ENCODE data around the gene EDDM3A. TPM values are rescaled to one million over a fixed set of nuclear protein-coding genes. Genes with fewer than 3 reads are reported as not detected.
"Not testable (repeated sequence)": the region's sequence is repeated elsewhere in the genome, so short reads cannot be mapped to it uniquely, and the experiment has no call there.

Gene EDDM3A
- total and polyA plus RNA-seq, 9 donors: not detected

DNA sequence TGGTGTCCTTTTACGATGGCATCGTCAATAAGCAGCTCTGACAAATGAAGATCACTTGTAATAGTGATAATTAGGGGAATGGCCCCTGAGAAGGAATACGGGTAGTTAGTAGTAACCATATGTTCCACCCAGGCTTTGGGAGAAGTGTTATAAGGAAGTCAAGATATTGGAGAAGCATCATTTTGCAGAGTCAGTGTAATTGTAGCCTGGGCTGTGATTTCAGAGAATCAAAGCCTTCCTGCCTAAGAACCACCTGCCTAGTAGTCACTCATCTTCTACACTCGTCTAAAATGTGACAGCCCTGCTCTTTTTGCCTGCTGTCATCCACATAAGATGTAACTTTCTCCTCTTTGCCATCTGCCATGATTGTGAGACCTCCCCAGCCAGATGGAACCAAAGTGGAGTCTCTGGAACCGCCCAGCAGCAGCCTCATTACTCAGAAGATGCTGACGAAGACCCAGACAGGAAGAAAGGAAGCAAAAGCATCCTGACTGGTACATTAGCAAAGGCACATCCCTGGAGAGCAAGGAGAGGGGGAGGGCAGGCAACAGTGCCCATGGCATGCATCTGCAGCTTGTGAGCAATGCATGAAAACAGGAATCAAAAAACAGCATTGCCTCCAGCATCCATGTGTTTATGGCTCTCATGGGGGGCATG is 12.6 kb upstream of the EDDM3A start:
- WGBS (ENCODE audit: insufficient coverage): 56% methylated on average over 4 of the region's 6 CpGs
- DNase-seq: peak; percentile 16
- no peaks in the 10 kb centered on the region for H3K9me3 ChIP-seq (replicated peaks; ENCODE audit: control insufficient read depth, low read depth, low read length)
- H3K4me1 ChIP-seq (ENCODE audit: control insufficient read depth, insufficient read depth, low read length): no peaks in the 10 kb centered on the region
- H3K27me3 ChIP-seq (ENCODE audit: control insufficient read depth, insufficient read depth, low read length): no peaks in the 10 kb centered on the region
- H3K27ac ChIP-seq (ENCODE audit: low read length): no peak overlapping the region
- no peak overlapping the region for H3K4me3 ChIP-seq (ENCODE audit: low read length)
- no peaks in the 10 kb centered on the region for H3K36me3 ChIP-seq (ENCODE audit: control insufficient read depth, insufficient read depth, low read length)

DNA sequence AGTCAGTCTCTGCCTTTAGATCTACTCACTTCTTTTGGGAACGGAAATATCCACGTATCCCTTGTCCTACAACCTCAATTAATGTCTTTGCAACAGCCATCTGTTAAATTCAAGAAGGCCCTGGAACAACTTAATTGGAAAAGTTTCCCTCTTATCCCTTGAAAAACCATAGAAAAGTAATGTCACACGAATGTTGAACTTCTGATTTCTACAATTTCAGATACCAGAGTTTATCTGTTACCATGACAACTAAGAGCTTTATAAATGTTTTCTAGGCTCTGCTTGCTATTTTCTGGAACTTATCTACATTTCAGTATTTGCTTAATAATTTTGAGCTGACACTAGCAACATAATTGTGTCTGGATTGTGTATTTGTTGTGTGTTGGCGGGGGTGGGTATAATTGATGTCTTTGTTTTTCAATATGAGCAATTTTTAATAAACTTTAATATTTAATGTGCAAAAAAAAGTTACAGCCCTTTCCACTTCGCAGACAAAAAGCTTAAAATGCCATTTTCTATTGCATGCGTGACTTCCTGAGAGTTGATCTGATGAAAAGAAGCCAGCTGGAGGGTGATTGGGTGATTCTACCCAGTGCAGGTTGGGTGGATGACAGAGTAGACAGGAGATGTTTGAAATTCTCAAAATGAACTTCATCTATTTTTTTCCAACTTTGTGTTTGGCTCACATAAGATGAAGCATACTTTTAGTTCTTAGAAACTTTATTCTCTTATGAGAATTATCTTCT is 11.8 kb upstream of the EDDM3A start:
- no peaks in the 10 kb centered on the region for H3K27me3 ChIP-seq (ENCODE audit: control insufficient read depth, insufficient read depth, low read length)
- H3K4me3 ChIP-seq (ENCODE audit: low read length): no peak overlapping the region
- no peaks in the 10 kb centered on the region for H3K9me3 ChIP-seq (replicated peaks; ENCODE audit: control insufficient read depth, low read depth, low read length)
- DNase-seq: peak; percentile 19
- 18% methylated on average over 2 of the region's 6 CpGs for WGBS (ENCODE audit: insufficient coverage)
- H3K27ac ChIP-seq (ENCODE audit: low read length): no peak overlapping the region
- no peaks in the 10 kb centered on the region for H3K4me1 ChIP-seq (ENCODE audit: control insufficient read depth, insufficient read depth, low read length)
- no peaks in the 10 kb centered on the region for H3K36me3 ChIP-seq (ENCODE audit: control insufficient read depth, insufficient read depth, low read length)

GRCh38 chr14:20734430-20734806 is 11.3 kb upstream of the EDDM3A start:
- Histone ChIP-seq H3K4me1 (ENCODE audit: control insufficient read depth, insufficient read depth, low read length) (no peaks in the 10 kb centered on the region), H3K27me3 (ENCODE audit: control insufficient read depth, insufficient read depth, low read length) (no peaks in the 10 kb centered on the region)
- WGBS (ENCODE audit: insufficient coverage): 64% methylated on average over 1 of the region's 4 CpGs

GRCh38 chr14:20738292-20738691 is 7.4 kb upstream of the EDDM3A start:
- H3K27ac ChIP-seq (ENCODE audit: low read length); H3K4me3 ChIP-seq (ENCODE audit: low read length); H3K9me3 ChIP-seq (replicated peaks; ENCODE audit: control insufficient read depth, low read depth, low read length); H3K27me3 ChIP-seq (ENCODE audit: control insufficient read depth, insufficient read depth, low read length); H3K36me3 ChIP-seq (ENCODE audit: control insufficient read depth, insufficient read depth, low read length); DNase-seq; H3K4me1 ChIP-seq (ENCODE audit: control insufficient read depth, insufficient read depth, low read length): not testable (repeated sequence)
- no CpG with 5 or more reads among the region's 7 CpGs for WGBS (ENCODE audit: insufficient coverage)

More at GRCh38 chr14:20734430-20734806, 11.3 kb upstream of the EDDM3A start:
- Histone ChIP-seq H3K36me3 (ENCODE audit: control insufficient read depth, insufficient read depth, low read length) (no peaks in the 10 kb centered on the region), H3K27ac (ENCODE audit: low read length) (no peak overlapping the region), H3K9me3 (replicated peaks; ENCODE audit: control insufficient read depth, low read depth, low read length) (no peaks in the 10 kb centered on the region), H3K4me3 (ENCODE audit: low read length) (no peak overlapping the region)
- DNase-seq: no peak

GRCh38 chr14:20742132-20742531 is 3.6 kb upstream of the EDDM3A start:
- Histone ChIP-seq H3K27me3 (ENCODE audit: control insufficient read depth, insufficient read depth, low read length) (no peaks in the 10 kb centered on the region), H3K36me3 (ENCODE audit: control insufficient read depth, insufficient read depth, low read length) (no peaks in the 10 kb centered on the region), H3K27ac (ENCODE audit: low read length) (no peak overlapping the region), H3K9me3 (replicated peaks; ENCODE audit: control insufficient read depth, low read depth, low read length) (no peaks in the 10 kb centered on the region), H3K4me3 (ENCODE audit: low read length) (no peak overlapping the region), H3K4me1 (ENCODE audit: control insufficient read depth, insufficient read depth, low read length) (no peaks in the 10 kb centered on the region)
- WGBS (ENCODE audit: insufficient coverage): no CpG with 5 or more reads among the region's 4 CpGs
- no peak for DNase-seq

DNA sequence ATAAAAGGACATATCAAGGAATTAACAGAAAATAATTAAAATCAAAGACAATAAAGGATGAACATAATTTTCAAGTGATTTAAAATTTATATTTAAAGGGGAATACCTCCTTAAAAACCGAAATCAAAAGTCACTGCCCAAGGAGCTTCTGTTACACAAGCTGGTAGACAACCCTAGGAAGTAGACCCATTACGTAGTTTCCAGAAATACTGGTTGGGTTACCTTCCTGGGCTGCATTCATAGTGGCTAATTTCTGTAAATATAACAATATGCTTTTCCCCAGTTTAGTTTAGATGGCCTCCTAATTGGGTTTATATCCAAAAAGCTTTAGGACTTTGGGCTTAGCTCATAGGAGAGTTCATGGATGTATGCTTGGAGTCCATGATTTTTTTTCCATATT is 2.1 kb upstream of the EDDM3A start:
- no peak for DNase-seq
- no peaks in the 10 kb centered on the region for H3K4me1 ChIP-seq (ENCODE audit: control insufficient read depth, insufficient read depth, low read length)
- no CpG with 5 or more reads among the region's 2 CpGs for WGBS (ENCODE audit: insufficient coverage)

GRCh38 chr14:20746566-20746965 is 879 bp downstream of the EDDM3A start:
- H3K4me1 ChIP-seq (ENCODE audit: control insufficient read depth, insufficient read depth, low read length): no peaks in the 10 kb centered on the region
- H3K27ac ChIP-seq (ENCODE audit: low read length): no peak overlapping the region
- H3K36me3 ChIP-seq (ENCODE audit: control insufficient read depth, insufficient read depth, low read length): no peaks in the 10 kb centered on the region
- H3K4me3 ChIP-seq (ENCODE audit: low read length): no peak overlapping the region
- no peak for DNase-seq
- WGBS (ENCODE audit: insufficient coverage): no CpG with 5 or more reads among the region's 3 CpGs
- H3K27me3 ChIP-seq (ENCODE audit: control insufficient read depth, insufficient read depth, low read length): no peaks in the 10 kb centered on the region
- no peaks in the 10 kb centered on the region for H3K9me3 ChIP-seq (replicated peaks; ENCODE audit: control insufficient read depth, low read depth, low read length)

More for the DNA sequence above, 2.1 kb upstream of the EDDM3A start:
- Histone ChIP-seq H3K27me3 (ENCODE audit: control insufficient read depth, insufficient read depth, low read length) (no peaks in the 10 kb centered on the region), H3K9me3 (replicated peaks; ENCODE audit: control insufficient read depth, low read depth, low read length) (no peaks in the 10 kb centered on the region), H3K4me3 (ENCODE audit: low read length) (no peak overlapping the region), H3K36me3 (ENCODE audit: control insufficient read depth, insufficient read depth, low read length) (no peaks in the 10 kb centered on the region), H3K27ac (ENCODE audit: low read length) (no peak overlapping the region)

DNA sequence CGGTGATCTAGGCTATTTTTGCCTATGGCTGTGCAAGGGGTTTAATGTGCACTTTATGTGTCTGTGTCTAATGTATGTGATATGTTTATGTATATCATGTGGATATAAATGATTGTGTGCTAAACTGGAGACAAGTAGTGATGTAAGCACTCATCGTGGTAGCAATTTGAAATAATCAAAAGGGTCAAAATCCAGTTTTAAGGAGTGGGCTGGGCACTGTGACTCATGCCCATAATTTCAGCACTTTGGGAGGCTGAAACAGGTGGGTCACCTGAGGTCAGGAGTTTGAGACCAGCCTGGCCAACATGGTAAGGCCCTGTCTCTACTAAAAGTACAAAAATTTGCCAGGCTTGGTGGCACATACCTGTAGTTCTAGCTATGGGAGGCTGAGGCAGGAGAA is 2.8 kb downstream of the EDDM3A start:
- Histone ChIP-seq H3K4me3 (ENCODE audit: low read length) (no peak overlapping the region), H3K9me3 (replicated peaks; ENCODE audit: control insufficient read depth, low read depth, low read length) (peaks cover 7% of the 10 kb centered on the region), H3K36me3 (ENCODE audit: control insufficient read depth, insufficient read depth, low read length) (no peaks in the 10 kb centered on the region), H3K27me3 (ENCODE audit: control insufficient read depth, insufficient read depth, low read length) (no peaks in the 10 kb centered on the region), H3K4me1 (ENCODE audit: control insufficient read depth, insufficient read depth, low read length) (no peaks in the 10 kb centered on the region), H3K27ac (ENCODE audit: low read length) (no peak overlapping the region)
- DNase-seq: no peak
- WGBS (ENCODE audit: insufficient coverage): 86% methylated on average over 2 of the region's 2 CpGs

DNA sequence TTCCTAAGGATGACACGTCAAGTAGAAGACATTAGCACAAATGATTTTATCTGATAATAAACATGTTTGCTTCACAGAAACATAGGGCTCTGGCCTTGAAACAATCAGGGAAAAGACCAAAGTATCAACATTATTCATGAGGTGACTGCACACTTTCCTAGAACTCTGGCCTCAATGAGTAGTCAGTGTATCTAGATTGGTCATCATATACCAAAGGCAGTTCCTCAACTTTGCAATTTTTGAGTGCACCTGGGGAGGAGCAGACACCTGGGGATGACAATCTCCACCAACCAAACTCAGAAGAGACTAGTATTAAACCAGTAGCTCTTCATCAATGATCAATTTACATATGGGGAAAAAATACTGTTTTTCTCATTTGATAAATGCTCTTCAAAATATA is 4.5 kb downstream of the EDDM3A start:
- H3K27me3 ChIP-seq (ENCODE audit: control insufficient read depth, insufficient read depth, low read length): no peaks in the 10 kb centered on the region
- H3K36me3 ChIP-seq (ENCODE audit: control insufficient read depth, insufficient read depth, low read length): no peaks in the 10 kb centered on the region
- DNase-seq: no peak
- H3K4me3 ChIP-seq (ENCODE audit: low read length): no peak overlapping the region
- WGBS (ENCODE audit: insufficient coverage): no CpG with 5 or more reads among the region's 1 CpG
- H3K27ac ChIP-seq (ENCODE audit: low read length): no peak overlapping the region
- no peaks in the 10 kb centered on the region for H3K4me1 ChIP-seq (ENCODE audit: control insufficient read depth, insufficient read depth, low read length)
- peaks cover 7% of the 10 kb centered on the region for H3K9me3 ChIP-seq (replicated peaks; ENCODE audit: control insufficient read depth, low read depth, low read length)

DNA sequence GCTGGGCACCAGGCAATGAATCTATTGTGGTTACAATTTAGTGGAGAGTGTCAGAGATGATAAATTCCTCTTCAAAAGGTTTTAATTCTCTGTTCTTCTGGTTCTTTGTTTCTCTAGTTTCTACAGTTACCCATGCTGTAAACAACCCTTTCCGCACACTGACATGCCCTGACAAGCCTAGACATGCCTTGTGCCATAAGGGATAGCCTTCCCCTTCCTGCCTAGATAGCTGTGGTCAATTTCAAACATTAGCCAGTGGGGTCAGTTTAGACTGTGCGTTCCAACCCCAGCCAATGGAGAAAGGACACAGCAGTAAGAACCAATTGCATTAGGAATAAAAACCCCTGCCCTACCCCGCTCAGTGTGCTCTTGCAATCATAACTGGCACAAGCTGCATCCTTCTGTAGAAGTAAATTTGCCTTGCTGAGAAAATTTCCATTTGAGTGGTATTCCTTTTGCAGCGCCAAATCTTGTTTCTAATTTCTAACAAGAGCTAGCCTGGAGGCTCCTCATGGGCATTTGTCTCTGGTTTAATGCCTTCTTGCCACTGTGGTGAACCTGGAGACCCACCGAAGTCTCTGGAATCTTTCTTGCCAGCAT is 6.4 kb downstream of the EDDM3A start:
- no peaks in the 10 kb centered on the region for H3K4me1 ChIP-seq (ENCODE audit: control insufficient read depth, insufficient read depth, low read length)
- H3K9me3 ChIP-seq (replicated peaks; ENCODE audit: control insufficient read depth, low read depth, low read length): peaks cover 7% of the 10 kb centered on the region
- no peak overlapping the region for H3K4me3 ChIP-seq (ENCODE audit: low read length)
- no peak overlapping the region for H3K27ac ChIP-seq (ENCODE audit: low read length)
- no peak for DNase-seq
- H3K36me3 ChIP-seq (ENCODE audit: control insufficient read depth, insufficient read depth, low read length): no peaks in the 10 kb centered on the region
- no peaks in the 10 kb centered on the region for H3K27me3 ChIP-seq (ENCODE audit: control insufficient read depth, insufficient read depth, low read length)
- 80% methylated on average over 2 of the region's 5 CpGs for WGBS (ENCODE audit: insufficient coverage)
